Endodermal cell (in vitro differentiated cells): ENCODE data around the gene MANF. TPM values are rescaled to one million over a fixed set of nuclear protein-coding genes. Genes with fewer than 3 reads are reported as not detected.

Experiments used
- DNase-seq: peaks from one replicate; pipeline ENCODE4 v3.0.0-alpha.2; 2017
- H3K27ac ChIP-seq: 2 replicates; pipeline ENCODE4 v1.5.1; 2013; ENCODE audit warnings: mild to moderate bottlenecking, low read depth, low read length, moderate library complexity
- H3K27me3 ChIP-seq: 2 replicates; pipeline ENCODE4 v1.6.1; 2013; ENCODE audit warnings: mild to moderate bottlenecking, low read length, moderate library complexity; ENCODE audit not compliant: insufficient read depth, control insufficient read depth, poor library complexity, severe bottlenecking
- H3K36me3 ChIP-seq: 2 replicates; pipeline ENCODE4 v1.7.0; 2013; ENCODE audit warnings: mild to moderate bottlenecking, low read length, moderate library complexity; ENCODE audit not compliant: control insufficient read depth, insufficient read depth
- H3K4me1 ChIP-seq: one replicate; pipeline ENCODE4 v1.7.0; 2013; ENCODE audit warnings: low read length; ENCODE audit not compliant: control insufficient read depth, insufficient read depth
- H3K4me3 ChIP-seq: 2 replicates; pipeline ENCODE4 v1.5.1; 2013; ENCODE audit warnings: mild to moderate bottlenecking, low read length, moderate library complexity
- H3K9ac ChIP-seq: 2 replicates; pipeline ENCODE4 v1.6.1; 2013; ENCODE audit warnings: mild to moderate bottlenecking, low read length, moderate library complexity; ENCODE audit not compliant: poor library complexity, severe bottlenecking; ENCODE audit errors: extremely low read depth
- H3K9me3 ChIP-seq: 2 replicates; pipeline ENCODE4 v1.6.1; 2013; ENCODE audit warnings: mild to moderate bottlenecking, low read length, moderate library complexity; ENCODE audit not compliant: control insufficient read depth
- H3K27ac Mint-ChIP-seq: 2 replicates; pipeline ENCODE4 v1.8.0; 2020; ENCODE audit warnings: mixed read lengths
- H3K27me3 Mint-ChIP-seq: 2 replicates; pipeline ENCODE4 v1.8.0; 2021; ENCODE audit warnings: mild to moderate bottlenecking, mixed read lengths; ENCODE audit not compliant: insufficient read depth
- H3K36me3 Mint-ChIP-seq: 2 replicates; pipeline ENCODE4 v1.8.0; 2020; ENCODE audit warnings: low read depth, mixed read lengths
- H3K4me1 Mint-ChIP-seq: 2 replicates; pipeline ENCODE4 v1.8.0; 2020; ENCODE audit warnings: mixed read lengths
- H3K4me3 Mint-ChIP-seq: 2 replicates; pipeline ENCODE4 v1.8.0; 2020; ENCODE audit warnings: mild to moderate bottlenecking, moderate library complexity, mixed read lengths
- H3K9me3 Mint-ChIP-seq: 2 replicates; pipeline ENCODE4 v1.8.0; 2020; ENCODE audit warnings: mild to moderate bottlenecking, mixed read lengths
- WGBS, 2 experiments: methylation state at CpG; one replicate each; pipeline versions ENCODE4 v1.1.5 to v1.1.7; 2013; ENCODE audit warnings: missing lambda C conversion rate in 2 of 2, mixed read lengths in 1 of 2; ENCODE audit not compliant: insufficient coverage in 1 of 2, insufficient read length in 1 of 2; 5-methylcytosine and 5-hydroxymethylcytosine counted together
- total RNA-seq, 2 donors: library from RNA; stranded (reverse); fragmentation: NEBNext Ultra II Directional in 1 of 2; extraction: Animal tissue kit (Norgen Biotek cat#: 25700) in 1 of 2; gene quantifications; 2 replicates in 1 of 2; 3 replicates in 1 of 2; pipeline ENCODE4 v1.2.1, GENCODE V29; 2021
- TF ChIP-seq, protein P1 (sequence below): fragments of 200-600 bp; sonication (generic); conservative IDR thresholded peaks from 2 replicates; pipeline ENCODE4 v1.5.0; 2021; ENCODE audit warnings: antibody characterized with exemption, mild to moderate bottlenecking

Gene MANF
- total RNA-seq, 2 donors from 2014 or later, result 153 to 225 TPM

DNA sequence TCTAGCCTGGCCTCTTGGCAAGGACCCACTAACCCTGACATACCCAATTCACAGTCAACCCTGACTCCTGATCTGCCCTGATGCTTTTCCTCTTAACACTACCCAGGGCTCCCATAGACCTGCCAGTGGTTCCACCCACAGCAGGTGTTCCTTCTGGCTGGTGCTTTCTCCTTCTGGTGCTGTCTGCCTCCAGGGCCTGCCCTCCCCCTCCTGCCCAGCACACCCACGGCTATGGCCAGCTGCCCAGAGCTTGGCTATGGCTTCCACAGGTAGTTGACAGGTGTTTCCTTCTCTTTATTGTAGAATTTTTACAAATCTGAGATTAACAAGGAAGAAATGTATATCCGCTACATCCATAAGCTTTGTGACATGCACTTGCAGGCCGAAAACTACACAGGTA is 46.5 kb upstream of the MANF start:
- DNase-seq, result peak; percentile 14
- H3K9ac ChIP-seq, result no peak overlapping the region
- no peaks in the 10 kb centered on the region for H3K9me3 Mint-ChIP-seq
- H3K4me3 ChIP-seq, result no peak overlapping the region
- TF ChIP-seq, protein P1, sequence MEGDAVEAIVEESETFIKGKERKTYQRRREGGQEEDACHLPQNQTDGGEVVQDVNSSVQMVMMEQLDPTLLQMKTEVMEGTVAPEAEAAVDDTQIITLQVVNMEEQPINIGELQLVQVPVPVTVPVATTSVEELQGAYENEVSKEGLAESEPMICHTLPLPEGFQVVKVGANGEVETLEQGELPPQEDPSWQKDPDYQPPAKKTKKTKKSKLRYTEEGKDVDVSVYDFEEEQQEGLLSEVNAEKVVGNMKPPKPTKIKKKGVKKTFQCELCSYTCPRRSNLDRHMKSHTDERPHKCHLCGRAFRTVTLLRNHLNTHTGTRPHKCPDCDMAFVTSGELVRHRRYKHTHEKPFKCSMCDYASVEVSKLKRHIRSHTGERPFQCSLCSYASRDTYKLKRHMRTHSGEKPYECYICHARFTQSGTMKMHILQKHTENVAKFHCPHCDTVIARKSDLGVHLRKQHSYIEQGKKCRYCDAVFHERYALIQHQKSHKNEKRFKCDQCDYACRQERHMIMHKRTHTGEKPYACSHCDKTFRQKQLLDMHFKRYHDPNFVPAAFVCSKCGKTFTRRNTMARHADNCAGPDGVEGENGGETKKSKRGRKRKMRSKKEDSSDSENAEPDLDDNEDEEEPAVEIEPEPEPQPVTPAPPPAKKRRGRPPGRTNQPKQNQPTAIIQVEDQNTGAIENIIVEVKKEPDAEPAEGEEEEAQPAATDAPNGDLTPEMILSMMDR, result no peak
- no peaks in the 10 kb centered on the region for H3K9me3 ChIP-seq
- no peak overlapping the region for H3K4me3 Mint-ChIP-seq
- H3K36me3 ChIP-seq, result no peaks in the 10 kb centered on the region
- 94% methylated on average over 2 to 3 of the region's 3 CpGs for WGBS, 2 experiments
- peaks cover 13% of the 10 kb centered on the region for H3K4me1 ChIP-seq
- no peaks in the 10 kb centered on the region for H3K27me3 ChIP-seq
- H3K27ac ChIP-seq, result no peak overlapping the region
- H3K4me1 Mint-ChIP-seq, result peaks cover 27% of the 10 kb centered on the region
- no peaks in the 10 kb centered on the region for H3K27me3 Mint-ChIP-seq
- peak overlapping the region; percentile 13 for H3K27ac Mint-ChIP-seq
- peaks cover 2% of the 10 kb centered on the region for H3K36me3 Mint-ChIP-seq

DNA sequence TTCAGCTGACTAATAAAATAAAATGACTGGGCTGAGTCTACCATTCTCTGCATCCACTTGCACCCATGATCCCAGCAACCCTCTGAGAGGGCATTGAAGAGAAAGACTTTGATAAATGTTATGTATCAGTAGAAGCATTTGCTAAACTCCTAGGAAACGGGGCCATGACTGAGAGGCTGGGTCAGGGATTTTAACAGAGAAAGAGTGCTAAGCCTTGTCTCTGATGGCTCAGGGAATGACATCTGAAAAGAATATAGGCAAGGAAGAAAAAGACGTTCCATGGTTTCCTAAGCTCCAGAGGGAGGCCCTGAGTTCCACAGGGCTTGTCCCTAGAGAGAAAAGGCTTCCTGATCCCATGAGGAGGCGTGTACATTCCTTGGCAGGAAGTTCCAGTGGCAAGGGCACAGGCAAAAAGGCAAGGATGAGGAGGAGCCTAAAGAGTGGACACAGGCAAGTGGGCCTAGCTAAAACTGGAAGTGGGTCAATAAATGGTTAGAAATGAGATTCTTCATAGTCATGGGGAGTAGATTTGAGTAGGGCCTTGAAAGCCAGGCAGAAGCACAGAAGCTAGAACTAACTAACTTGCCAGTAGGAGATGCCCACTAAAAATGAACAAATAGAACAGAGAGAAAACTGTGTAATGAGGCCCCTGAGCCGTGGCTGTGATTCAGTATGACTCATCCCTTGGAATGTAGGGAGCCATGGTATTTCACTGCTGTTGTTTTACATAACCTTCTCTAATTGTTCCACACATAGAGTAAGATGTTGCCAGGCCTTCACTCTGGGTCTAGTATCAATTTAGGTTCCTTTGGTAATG is 44.9 kb upstream of the MANF start:
- Mint-ChIP-seq H3K4me1 (peaks cover 21% of the 10 kb centered on the region), H3K36me3 (peaks cover 2% of the 10 kb centered on the region), H3K9me3 (no peaks in the 10 kb centered on the region), H3K27ac (peak overlapping the region; percentile 71), H3K4me3 (no peak overlapping the region), H3K27me3 (no peaks in the 10 kb centered on the region)
- TF ChIP-seq, protein P1, result no peak
- Histone ChIP-seq H3K9ac (no peak overlapping the region), H3K36me3 (no peaks in the 10 kb centered on the region), H3K9me3 (no peaks in the 10 kb centered on the region), H3K27me3 (no peaks in the 10 kb centered on the region), H3K4me3 (no peak overlapping the region), H3K4me1 (peaks cover 13% of the 10 kb centered on the region), H3K27ac (no peak overlapping the region)
- DNase-seq, result peak; percentile 55
- WGBS, 2 experiments, result 67 to 84% methylated on average over 3 to 4 of the region's 4 CpGs

DNA sequence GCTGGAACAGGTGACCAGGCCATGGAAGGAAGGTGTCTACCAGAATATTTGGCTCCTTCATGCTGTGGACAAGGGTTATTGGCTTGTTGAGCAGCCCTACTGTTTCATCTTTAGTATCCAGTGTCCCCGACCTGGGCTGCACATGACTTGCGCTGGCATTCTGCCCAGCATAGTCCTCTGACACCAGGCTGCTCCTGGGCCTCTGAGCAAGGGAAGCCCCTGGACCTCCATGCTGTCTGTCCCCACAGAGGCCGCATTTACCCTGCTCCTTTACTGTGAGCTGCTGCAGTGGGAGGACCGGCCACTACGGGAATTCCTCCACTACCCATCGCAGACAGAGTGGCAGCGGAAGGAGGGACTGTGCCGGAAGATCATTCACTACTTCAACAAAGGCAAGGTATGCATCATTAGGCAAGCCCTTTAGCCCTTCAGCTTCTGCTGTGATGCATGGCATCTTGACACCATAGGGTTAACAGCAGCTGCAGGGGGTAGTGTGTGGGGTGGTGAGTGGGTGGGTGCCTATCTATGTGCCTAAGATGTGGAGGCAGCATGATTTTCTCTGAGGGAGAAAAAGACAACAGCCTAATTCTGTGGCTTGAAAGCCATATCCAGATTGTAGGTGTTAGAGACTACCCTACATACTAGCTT is 44.0 kb upstream of the MANF start:
- TF ChIP-seq, protein P1, result no peak
- H3K9ac ChIP-seq, result no peak overlapping the region
- H3K36me3 ChIP-seq, result no peaks in the 10 kb centered on the region
- H3K4me1 ChIP-seq, result peaks cover 13% of the 10 kb centered on the region
- Mint-ChIP-seq H3K27me3 (no peaks in the 10 kb centered on the region), H3K4me1 (peaks cover 21% of the 10 kb centered on the region), H3K4me3 (no peak overlapping the region), H3K27ac (peak overlapping the region; percentile 64), H3K36me3 (peaks cover 2% of the 10 kb centered on the region), H3K9me3 (peaks cover under 1% of the 10 kb centered on the region)
- no peaks in the 10 kb centered on the region for H3K9me3 ChIP-seq
- DNase-seq, result peak; percentile 38
- no peaks in the 10 kb centered on the region for H3K27me3 ChIP-seq
- 87 to 91% methylated on average over 8 of the region's 8 CpGs for WGBS, 2 experiments
- H3K4me3 ChIP-seq, result no peak overlapping the region
- no peak overlapping the region for H3K27ac ChIP-seq
